Caki2 (cell line): ENCODE results near the gene ULK3. TPM values are rescaled to one million over a fixed set of nuclear protein-coding genes. Genes with fewer than 3 reads are reported as not detected.

ENCODE experiments used
- DNase-seq: peaks from one replicate; pipeline ENCODE4 v3.0.0-alpha.2; 2015; ENCODE audit warnings: low read depth
- in situ Hi-C: cut with HindIII; loops from 2 replicates; pipeline ENCODE4 v1.10.0; 2016; ENCODE audit warnings: low sequenced_read_pairs, low pct_unique_long_range_greater_than_20kb, mixed read lengths
- total RNA-seq: library from RNA; depleted of rRNA; stranded (reverse); fragments of >200 nt; shearing (Covaris generic); gene quantifications from 2 replicates; pipeline ENCODE4 v1.2.3, GENCODE V29; 2014; ENCODE audit warnings: low replicate concordance

ULK3 gene
- total RNA-seq, 1 experiment from 2014 or later, result 30.4 TPM

DNA sequence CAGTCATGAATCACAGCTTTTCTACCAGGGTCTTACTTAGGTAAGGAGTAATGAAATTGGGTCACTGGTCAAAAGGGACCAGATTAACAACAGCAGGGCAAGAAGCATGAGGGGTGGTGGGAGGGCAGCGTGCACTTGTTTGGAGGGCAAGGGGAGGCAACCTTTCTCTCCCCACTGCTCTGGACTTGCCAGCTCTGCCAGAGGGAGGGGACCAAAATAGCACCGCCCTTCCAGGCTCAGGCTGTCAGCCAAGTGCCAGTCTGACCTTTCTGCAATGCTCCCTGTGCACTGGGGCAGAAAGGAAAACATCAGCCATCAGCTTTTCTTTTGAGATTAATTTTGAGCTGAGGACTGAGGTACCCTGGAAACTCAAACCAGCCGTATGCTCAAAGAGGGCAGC is 4.5 kb upstream of the ULK3 start:
- in situ Hi-C loops, result no loop called here
- DNase-seq, result peak; percentile 72

DNA sequence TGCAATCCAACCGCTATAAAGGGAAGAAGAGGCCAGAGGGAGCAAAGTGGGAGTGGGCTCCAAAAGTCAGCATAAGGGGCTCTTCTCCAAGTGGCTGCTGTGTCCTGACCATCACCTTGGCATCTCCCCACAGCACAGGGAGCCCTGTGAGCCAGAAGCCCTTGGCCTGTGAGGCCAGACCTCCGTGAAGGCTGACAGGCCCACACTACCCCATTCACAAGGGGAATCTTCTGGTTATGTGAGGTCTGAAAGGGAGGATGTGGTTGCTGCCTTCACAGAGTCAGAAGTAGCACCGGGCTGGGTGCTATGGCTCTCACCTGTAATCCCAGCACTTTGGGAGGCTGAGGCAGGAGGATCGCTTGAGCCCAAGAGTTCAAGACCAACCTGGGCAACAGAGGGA is 2.6 kb upstream of the ULK3 start:
- DNase-seq, result no peak
- in situ Hi-C loops, result no loop called here

DNA sequence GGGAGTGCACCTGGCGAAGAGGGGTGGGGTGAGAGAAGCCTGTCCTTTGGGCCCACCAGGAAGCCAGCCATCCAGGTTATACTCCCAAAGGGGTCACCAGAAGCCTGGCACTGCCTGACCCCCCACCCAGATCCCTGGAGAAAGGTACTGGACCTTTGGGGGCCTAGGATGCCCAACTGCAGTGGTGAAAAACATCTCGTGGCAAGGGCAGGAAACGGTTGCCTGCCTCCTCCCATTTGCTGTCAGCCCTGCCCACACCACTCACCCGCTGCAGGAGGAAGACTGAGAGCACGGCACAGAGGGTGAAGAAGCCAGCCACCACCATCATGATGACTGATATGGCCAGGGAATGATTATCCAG is 2.2 kb upstream of the ULK3 start:
- no peak for DNase-seq
- in situ Hi-C loops, result no loop called here

DNA sequence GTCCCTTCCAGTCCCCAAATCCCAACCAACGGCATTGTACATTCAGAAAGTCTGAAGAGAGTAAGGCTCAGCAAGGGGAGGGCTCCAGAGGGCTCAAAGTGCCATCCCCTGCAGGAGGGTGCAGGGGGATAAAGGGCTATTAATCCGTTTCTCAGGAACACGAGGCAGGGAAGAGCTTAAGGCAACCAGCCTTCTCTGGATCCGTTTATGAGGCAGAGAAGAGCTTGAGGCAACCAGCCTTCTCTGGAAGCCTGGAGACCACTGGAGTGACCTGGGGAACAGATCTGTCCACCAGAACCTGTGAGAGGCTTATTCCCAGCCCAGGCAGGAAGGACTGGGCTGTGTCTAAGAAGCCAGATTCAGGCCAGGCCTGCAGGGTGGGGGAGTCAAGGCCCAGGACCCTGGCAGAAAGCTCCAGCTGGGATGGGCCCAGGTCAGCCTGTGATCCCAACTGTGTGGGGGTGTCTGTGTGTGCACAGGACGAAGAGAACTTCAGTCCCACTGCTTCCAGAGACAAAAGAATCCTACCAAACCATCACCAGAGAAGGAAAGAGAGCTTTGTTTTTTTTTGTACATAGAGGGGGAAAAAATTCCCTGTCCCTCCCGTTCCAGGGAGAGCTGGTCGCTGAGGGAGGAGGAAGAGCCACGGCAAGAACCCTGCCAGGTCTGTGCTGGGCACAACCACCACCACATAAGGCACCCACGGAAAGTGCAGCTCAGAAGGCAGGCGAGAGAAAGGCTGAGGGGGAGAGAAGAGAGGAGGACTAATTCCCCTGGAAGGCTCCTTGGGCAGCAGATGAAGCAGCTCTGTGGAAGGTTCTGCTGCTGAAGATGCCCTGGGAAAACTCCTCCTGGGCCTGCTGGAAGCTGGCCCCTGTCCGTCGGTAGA is 1.6 kb upstream of the ULK3 start:
- in situ Hi-C loops, result no loop called here
- DNase-seq, result no peak

DNA sequence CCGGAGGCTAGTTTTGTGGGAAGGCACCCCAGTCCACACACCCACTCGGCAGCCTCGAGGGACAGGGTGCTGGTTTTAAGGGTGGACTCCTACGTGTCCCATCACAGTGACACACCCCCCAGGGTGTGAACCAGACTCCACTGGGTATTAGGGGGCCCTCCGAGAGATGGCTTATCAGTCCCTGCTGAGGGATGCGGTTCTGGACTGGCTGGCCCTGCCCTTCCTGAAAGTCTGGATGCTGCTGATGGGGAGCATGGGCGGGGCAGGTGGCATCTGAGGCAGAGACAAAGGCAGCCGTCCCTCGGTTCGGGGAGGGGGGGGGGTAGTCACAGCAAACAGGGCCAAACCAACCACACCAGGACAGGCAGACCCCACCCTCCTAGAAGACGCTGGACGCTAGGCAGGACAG is 939 bp upstream of the ULK3 start:
- in situ Hi-C loops, result no loop called here
- DNase-seq, result no peak

DNA sequence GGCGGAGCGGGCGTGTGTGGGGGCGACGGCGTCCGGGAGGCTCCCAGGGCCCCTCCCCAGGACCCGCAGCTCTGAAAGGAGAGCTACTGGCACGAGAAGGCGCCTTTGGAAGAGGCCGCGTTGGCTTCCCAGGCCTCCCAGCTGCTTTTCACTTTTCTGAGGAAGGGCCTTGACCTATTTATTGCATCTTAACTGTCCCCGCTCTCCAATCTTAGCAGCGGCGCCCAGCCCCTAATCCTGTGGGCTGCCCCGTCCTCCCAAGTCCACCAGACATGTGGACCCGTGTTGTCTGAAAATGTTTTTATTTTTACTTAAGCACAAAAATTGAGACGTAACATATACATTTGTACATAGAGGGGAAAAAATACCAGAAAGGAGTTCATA is 481 bp upstream of the ULK3 start:
- in situ Hi-C loops, result no loop called here
- DNase-seq, result no peak

DNA sequence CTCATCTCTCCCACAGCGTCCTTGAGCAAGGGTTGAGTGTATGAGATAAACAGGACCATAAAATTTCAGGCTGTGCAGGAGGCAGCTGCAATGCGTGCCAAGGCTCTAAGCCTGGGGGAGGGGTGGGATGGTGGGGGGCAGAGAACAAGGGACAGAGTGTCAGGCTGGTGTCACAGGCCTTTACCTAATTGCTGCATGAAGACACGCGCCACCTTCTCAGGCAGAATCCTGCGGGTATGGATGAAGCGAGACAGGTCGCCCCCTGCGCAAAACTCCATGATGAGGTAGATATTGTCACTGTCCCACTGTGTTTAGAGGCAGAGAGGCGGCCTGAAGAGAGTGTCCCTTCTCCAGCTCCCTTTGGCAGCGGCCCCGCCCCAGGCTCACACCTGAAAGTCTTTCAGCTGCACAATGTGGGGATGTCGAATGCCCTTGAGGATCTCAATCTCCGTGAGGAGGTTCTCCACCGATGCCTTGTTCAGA is 1.0 kb downstream of the ULK3 start:
- in situ Hi-C loops, result no loop called here
- DNase-seq, result no peak

DNA sequence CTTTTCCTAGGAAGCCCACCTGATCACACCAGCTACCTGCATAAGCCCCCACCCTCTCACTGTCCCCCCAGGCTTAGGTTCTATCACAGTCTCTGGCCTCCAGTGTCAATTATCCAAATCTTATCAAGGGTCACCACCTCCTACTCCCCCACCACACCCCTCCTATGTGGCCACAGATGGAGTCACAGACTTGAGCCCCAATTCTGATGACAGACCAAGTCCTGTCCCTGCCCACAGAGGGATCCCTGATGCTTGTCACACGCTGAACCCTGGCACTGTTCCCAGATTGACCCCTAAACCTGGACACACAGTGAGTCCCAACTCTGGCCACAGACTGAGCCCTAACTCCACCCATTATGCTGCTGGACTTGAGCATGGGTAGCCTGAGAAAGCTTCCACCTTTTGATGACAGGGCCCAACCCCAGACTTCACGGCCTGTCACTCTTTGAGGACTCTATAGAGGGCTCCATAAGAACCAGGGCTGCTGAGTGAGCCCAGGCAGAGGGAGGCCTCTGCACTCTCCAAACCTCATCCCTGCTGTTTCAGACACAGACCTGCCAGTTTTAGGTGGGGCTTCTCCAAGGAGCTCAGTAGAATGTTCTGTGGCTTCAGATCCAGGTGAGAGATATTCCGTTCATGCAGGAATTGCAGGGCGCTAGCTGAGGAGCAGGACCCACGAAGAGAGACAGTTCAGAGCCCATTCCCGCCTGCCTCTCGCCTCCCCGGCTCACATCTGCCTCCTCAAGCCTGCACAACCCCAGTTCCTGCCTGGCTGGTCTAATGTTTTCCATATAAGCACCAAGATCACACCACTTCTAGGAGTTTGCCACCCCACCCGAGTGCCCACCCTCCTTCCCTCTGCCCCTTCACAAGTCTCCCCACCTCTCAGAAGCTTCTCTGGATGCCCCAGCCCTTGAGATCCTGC is 1.8 kb downstream of the ULK3 start:
- in situ Hi-C loops, result no loop called here
- no peak for DNase-seq

DNA sequence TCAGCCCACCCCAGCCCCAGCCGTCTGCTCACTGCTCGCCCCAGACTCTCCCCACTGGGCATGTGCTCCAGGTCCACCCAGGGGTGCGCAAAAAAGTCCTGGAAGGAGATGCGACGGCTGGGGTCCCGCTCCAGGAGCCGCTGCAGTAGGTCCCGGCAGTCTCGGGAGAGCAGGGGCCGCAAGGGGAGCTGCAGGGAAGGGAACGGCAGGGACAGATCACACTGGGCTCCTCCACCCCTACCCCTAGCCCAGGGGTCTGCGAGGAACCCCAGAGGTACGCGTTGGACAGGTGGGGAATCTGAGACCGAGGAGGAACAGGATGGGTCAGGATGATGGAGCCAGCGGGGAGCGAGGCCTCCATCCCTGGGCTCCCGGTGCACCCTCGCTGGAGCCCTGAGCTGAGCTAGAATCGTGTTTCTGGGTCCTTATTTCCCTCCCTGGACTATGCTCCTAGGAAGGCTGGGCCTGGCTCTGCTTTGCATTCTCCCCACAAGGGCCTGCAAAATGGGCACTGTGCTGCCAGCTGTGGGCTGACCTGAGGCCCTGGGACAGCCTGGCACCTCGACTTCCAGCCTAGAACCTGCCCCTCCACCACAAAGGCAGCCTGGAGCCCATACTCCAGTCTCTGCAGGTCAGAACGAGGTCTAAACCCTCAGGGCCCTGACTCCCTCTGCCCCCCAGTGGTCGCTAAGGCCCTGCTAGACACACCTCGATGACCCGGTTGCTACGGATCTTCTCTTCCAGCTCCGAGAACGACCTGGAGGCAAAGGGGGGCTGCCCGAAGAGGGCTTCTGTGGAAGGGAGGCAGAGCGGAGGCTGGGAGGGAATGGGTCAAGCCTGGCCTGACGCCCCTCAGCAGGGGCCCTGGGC is 3.2 kb downstream of the ULK3 start:
- in situ Hi-C loops, result no loop called here
- no peak for DNase-seq

DNA sequence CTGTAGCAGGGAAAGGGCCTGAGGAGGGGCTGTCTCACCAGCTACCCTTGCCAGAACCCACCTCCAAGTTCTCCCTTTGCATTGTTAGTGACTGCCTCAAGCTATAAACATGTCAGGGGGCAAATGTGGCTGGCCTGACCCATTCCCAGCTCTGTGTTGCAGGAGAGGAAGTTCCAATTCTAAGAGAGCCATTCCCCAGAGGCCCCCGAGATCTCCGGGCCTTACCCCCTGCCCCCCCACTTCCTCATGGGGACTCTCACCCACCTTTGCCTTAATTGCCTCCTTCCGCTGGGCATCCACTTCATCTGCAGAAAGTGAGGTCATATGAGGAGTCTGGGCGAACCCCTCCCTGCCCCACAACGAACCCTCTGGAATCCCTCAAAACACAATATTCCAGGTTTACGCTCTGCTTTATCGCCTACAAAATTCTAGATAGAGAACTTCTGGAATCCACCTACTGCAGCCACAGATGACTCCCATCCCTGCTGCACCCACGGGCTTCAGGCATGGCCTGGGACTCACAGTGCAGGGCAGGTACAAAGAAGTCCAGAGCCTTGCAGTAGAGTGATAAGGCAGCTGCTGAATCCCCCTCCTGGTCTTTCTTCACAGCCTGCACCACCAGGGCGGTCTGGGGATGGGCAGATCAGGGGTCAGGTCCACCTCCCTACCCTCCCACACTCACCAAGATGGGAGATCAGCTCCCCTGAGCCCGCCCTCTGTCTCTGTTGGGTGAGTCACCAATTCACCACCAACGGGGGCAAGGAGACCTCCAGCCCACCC is 4.0 kb downstream of the ULK3 start:
- in situ Hi-C loops, result no loop called here
- no peak for DNase-seq

DNA sequence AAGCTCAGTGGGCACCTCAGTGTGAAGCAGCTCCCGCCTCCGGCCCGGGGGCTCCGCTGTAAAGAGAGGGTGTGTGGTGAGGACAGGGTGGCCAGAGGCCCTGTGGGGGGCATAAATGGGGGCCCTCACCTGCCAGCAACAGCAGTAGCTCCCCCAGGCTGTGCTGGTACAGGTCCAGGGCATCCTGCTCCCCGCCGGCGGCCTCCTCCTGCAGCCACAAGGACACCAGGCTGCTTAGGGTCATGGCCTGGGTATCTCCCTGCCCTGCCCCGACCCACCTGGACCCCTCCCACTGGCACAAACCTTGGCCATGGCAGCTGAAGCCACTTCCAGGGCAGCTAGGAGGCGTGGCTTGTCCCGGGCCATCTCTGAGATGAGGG is 4.8 kb downstream of the ULK3 start:
- in situ Hi-C loops, result no loop called here
- DNase-seq, result no peak

DNA sequence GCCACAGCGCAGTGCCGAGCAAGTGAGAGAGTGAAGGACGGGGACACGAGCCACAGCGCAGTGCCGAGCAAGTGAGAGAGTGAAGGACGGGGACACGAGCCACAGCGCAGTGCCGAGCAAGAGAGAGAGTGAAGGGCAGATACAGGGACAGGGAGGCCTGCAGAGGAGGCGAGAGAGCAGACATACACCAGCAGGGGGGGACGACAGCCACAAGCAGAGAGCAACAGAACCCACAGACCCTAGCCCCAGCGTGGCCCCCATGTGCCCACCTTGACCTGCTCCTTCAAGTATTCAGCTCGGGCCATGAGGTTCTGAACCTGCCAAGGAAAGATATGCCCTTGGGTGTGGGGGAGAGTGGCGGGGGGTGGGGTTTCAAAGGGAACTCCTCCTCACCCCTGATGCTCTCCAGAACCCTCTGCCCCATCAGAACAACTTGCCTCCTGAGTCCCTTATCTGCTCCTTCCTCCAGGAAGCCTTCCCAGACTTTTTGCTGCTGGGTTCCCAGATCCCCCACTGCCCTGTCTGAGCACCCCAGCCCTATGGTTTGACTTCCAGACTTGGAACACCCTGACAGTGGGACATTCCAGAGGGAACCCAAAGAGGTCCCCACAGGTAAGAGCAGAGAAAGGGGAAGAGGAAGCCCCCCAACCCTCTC is 5.3 kb downstream of the ULK3 start:
- no peak for DNase-seq
- in situ Hi-C loops, result no loop called here

DNA sequence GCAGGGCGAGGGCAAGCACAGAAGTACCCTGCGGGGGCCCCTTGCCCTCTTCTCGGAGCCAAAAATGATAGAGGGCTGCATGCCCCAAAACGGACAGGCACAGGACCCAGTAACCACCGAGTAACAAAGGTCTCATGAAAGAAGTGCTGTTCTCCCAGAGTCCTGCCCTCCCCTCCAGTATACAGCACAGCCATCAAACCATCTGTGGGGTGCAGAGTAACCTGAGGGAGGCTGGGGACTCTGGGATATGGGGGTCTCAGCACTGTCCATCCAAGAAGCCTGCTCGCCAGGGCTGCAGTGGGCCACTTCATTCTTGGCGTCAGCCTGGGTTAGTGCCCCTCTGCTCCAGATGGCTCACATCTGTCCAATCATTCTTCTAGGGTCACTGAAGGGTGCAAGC is 6.1 kb downstream of the ULK3 start:
- in situ Hi-C loops, result no loop called here
- no peak for DNase-seq

DNA sequence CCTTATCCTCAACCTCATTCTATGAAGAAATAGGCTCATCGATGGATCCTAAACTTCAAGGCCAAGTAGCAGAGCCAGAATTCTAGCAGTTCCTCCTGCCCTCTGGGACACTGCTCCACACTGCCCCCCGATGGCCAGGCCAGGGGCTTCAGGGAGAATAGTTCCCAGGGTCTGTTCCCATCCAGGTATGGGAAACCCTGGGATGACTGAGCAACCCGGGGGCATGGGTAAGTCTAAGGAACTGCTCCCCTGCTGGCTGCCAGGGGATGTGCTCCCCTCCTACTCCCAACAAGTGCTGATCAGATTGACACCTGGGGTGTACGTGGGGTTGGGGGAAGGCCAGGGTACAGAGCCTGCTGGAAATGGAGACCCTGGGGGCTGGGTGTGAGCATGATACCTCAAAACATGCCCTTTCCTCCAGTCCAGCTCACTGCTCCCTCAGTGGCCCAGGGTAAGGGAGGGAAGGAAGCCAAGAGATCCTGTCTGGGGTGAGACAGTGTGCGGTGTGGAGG is 7.6 kb downstream of the ULK3 start:
- in situ Hi-C loops, result no loop called here

DNA sequence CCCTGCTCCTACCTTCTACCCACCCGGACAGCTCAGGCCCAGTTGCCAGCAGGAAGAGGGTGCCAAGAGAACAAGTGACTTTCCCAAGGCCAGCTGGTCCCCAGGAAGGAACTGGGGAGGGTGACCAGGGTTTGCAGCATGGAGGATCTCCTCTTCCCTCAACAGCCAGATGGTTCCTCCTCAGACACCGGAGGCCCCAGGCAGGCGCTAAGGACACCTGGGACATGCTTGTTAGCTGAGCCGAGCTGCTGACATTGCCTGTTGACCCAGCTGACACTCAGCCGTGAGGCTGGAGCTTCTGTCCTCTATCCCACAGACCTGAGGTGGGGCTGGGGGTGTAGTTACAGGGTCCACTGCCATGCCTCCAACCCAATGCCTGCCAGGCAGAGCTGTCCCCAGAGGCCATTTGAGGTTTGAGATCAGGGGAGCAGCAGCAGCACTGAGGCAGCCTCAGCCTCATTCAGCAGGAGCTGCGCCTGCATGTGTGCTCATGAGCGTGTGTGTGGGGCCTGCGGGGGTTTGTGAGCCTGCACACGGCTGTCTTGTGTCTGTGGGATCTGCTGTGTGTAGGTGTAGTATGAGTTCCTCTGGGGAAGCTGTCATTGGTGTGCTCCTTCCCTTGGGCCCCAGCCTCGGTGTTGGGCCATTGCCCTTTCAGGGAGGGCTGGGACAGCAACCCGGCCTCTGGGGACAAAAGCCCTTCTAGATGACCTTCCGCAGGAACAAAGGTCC is 9.4 kb downstream of the ULK3 start:
- DNase-seq, result no peak
- in situ Hi-C loops, result no loop called here

More for the DNA sequence above, 7.6 kb downstream of the ULK3 start:
- DNase-seq, result peak; percentile 44

DNA sequence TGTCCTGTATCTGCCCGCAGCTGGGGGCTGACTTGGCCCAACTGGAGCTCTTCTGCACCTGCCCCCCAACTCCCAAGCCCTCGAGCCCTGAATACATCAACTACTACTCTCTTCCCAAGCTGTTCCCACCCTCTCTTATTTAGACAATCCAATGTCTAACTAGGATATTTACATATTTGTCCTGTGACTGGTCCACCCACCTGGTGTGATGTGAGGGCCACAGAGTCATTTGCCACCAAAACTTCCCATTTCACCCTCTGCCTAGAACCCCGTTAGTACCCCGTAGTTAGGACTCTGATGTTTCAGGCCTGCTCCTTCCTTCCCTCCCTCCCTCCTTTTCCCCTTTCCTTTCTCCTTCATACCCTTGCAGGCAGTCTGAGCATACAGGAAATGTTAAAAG is 10.1 kb downstream of the ULK3 start:
- in situ Hi-C loops, result no loop called here
- DNase-seq, result no peak
